T-helper 17 cell (primary cell): ENCODE results near the gene KRTAP9-6. TPM values are rescaled to one million over a fixed set of nuclear protein-coding genes. Genes with fewer than 3 reads are reported as not detected.
"Not testable (repeated sequence)": the region's sequence is repeated elsewhere in the genome, so short reads cannot be mapped to it uniquely, and the experiment has no call there.

Source experiments
- ATAC-seq: fragments of 150-1000 bp; cut with Tn5 transposase; 2 replicates; pipeline ENCODE4 v1.10.0; 2021; ENCODE audit warnings: mild to moderate bottlenecking, moderate library complexity
- DNase-seq, 3 donors: peaks; one replicate each; pipeline versions ENCODE4 v3.0.0 to v3.0.0-alpha.2; 2020 to 2021
- H3K9me3 ChIP-seq: one replicate; pipeline ENCODE4 v1.7.0; 2013; ENCODE audit warnings: low read length, mild to moderate bottlenecking; ENCODE audit not compliant: control insufficient read depth, poor library complexity, severe bottlenecking
- H3K27ac Mint-ChIP-seq: one replicate; pipeline ENCODE4 v1.8.0; 2022; ENCODE audit warnings: mild to moderate bottlenecking, moderate library complexity, mixed read lengths
- H3K27me3 Mint-ChIP-seq: one replicate; pipeline ENCODE4 v1.8.0; 2022; ENCODE audit warnings: mixed read lengths
- H3K36me3 Mint-ChIP-seq: one replicate; pipeline ENCODE4 v1.8.0; 2022; ENCODE audit warnings: low read depth, mixed read lengths
- H3K4me1 Mint-ChIP-seq: one replicate; pipeline ENCODE4 v1.8.0; 2022; ENCODE audit warnings: mild to moderate bottlenecking, mixed read lengths
- H3K4me3 Mint-ChIP-seq: one replicate; pipeline ENCODE4 v1.8.0; 2022; ENCODE audit warnings: mild to moderate bottlenecking, moderate library complexity, mixed read lengths
- total RNA-seq, 4 donors: library from RNA in 2 of 4; stranded (reverse) in 2 of 4; gene quantifications; one replicate each; pipeline ENCODE4 v1.2.3 and lab custom pipeline; 2022 to 2026

Gene KRTAP9-6
- total RNA-seq, 2 donors from 2014 or later, result not detected

DNA sequence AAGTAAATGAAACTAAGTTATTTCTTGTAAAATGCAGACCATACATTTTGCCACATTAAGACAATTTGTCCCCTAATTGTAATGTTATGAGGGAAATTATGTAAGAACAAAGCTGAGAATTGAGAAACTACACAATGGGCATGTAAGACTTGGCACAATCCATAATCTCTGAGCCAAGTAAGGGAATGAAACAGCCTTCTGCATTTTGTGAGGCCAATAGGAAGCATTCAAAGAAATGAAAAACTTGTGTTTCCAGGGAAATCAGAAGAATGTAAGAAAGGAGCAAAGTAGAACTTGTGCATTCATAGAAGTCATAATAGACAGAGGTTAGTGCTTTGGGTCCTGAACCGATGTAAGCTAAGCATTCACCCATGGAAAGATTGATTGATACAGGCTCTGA, 13.9 kb upstream of the KRTAP9-6 start:
- no peaks in the 10 kb centered on the region for H3K9me3 ChIP-seq
- Mint-ChIP-seq H3K27me3 (peaks cover 34% of the 10 kb centered on the region), H3K4me3 (no peak overlapping the region), H3K27ac (no peak overlapping the region), H3K4me1 (peaks cover 5% of the 10 kb centered on the region), H3K36me3 (peaks cover 4% of the 10 kb centered on the region)
- DNase-seq (no peak), ATAC-seq (no peak)

GRCh38 chr17:41254861-41255260, 10.3 kb upstream of the KRTAP9-6 start:
- Mint-ChIP-seq H3K36me3 (peaks cover 4% of the 10 kb centered on the region), H3K27me3 (peaks cover 64% of the 10 kb centered on the region), H3K4me3 (no peak overlapping the region), H3K27ac (no peak overlapping the region), H3K4me1 (peaks cover 5% of the 10 kb centered on the region)
- no peaks in the 10 kb centered on the region for H3K9me3 ChIP-seq
- DNase-seq (no peak), ATAC-seq (no peak)

DNA sequence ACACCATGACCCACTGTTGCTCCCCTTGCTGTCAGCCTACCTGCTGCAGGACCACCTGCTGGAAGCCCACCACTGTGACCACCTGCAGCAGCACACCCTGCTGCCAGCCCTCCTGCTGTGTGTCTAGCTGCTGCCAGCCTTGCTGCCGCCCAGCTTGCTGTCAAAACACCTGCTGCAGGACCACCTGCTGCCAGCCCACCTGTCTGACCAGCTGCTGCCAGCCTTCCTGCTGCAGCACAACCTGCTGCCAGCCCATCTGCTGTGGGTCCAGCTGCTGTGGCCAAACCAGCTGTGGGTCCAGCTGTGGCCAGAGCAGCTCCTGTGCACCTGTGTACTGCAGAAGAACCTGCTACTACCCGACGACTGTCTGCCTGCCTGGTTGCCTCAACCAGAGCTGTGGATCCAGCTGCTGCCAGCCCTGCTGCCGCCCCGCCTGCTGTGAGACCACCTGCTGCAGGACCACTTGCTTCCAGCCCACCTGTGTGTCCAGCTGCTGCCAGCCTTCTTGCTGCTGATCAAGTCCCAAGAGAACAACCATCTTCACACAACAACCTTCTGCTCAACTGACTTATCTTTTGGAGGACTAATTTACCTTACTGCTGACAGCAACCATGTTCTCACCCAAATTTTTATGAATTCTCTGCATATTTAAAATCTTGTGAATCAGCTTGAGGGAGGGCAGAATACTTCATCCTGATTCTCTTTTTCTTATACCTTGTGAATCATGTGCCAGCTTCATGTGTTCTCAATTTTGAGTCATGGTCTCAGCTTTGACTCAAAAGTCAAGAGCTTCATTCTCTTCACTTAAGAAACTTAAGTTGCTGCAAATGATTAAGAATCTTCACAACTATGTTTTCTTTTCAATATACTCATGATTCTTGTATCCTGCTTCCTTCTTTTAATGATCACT, 9.5 kb upstream of the KRTAP9-6 start, which contains the start of gene KRTAP9-9:
TSS of gene KRTAP9-9 (plus strand) at position 4 of the 910 bp plus-strand sequence.
- H3K27me3 Mint-ChIP-seq, result peaks cover 56% of the 10 kb centered on the region
- DNase-seq, H3K4me3 Mint-ChIP-seq, ATAC-seq, H3K27ac Mint-ChIP-seq, H3K36me3 Mint-ChIP-seq, H3K9me3 ChIP-seq, H3K4me1 Mint-ChIP-seq: not testable (repeated sequence)

- Mint-ChIP-seq H3K4me1 (peaks cover 7% of the 10 kb centered on the region), H3K27ac (no peak overlapping the region), H3K27me3 (peaks cover 59% of the 10 kb centered on the region), H3K36me3 (no peaks in the 10 kb centered on the region), H3K4me3 (no peak overlapping the region)
- no peaks in the 10 kb centered on the region for H3K9me3 ChIP-seq
- DNase-seq (no peak), ATAC-seq (no peak)
These were observed 8.9 kb upstream of the KRTAP9-6 start for GRCh38 chr17:41256291-41256685.

- H3K4me1 Mint-ChIP-seq, result peaks cover 3% of the 10 kb centered on the region
- no peak overlapping the region for H3K27ac Mint-ChIP-seq
- peaks cover 52% of the 10 kb centered on the region for H3K27me3 Mint-ChIP-seq
- ATAC-seq, result no peak
- H3K4me3 Mint-ChIP-seq, result no peak overlapping the region
- DNase-seq, result no peak
- no peaks in the 10 kb centered on the region for H3K9me3 ChIP-seq
- H3K36me3 Mint-ChIP-seq, result no peaks in the 10 kb centered on the region
These were observed 6.8 kb upstream of the KRTAP9-6 start for GRCh38 chr17:41258406-41258805.

GRCh38 chr17:41263212-41263611, 2.0 kb upstream of the KRTAP9-6 start:
- H3K27me3 Mint-ChIP-seq, result peaks cover 35% of the 10 kb centered on the region
- H3K4me1 Mint-ChIP-seq, result peaks cover 2% of the 10 kb centered on the region
- no peaks in the 10 kb centered on the region for H3K9me3 ChIP-seq
- no peaks in the 10 kb centered on the region for H3K36me3 Mint-ChIP-seq
- no peak overlapping the region for H3K4me3 Mint-ChIP-seq
- ATAC-seq (no peak), DNase-seq (no peak)
- H3K27ac Mint-ChIP-seq, result no peak overlapping the region

GRCh38 chr17:41264599-41264998, 579 bp upstream of the KRTAP9-6 start:
- Mint-ChIP-seq H3K36me3 (no peaks in the 10 kb centered on the region), H3K27ac (no peak overlapping the region), H3K4me1 (peaks cover 2% of the 10 kb centered on the region), H3K27me3 (peaks cover 23% of the 10 kb centered on the region), H3K4me3 (no peak overlapping the region)
- DNase-seq, result no peak
- no peak for ATAC-seq
- H3K9me3 ChIP-seq, result no peaks in the 10 kb centered on the region

DNA sequence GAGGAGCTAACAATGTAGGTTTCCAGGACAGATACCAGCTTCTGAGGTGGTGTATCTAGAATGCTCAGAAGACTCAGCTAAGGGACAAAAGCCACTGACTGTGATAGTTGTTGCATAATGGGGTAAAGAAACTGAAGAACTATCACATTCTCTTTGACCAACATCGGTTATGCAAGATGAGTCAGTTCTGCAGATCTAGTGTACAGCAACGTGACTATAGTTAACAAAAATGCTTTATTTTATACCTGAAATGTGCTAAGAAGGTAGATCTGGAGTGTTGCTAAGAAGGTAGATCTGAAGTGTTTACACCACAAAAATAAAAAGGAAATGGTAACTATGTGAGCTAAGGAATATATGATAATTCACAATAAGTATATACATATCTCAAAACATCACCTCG, 2.5 kb downstream of the KRTAP9-6 start:
- H3K36me3 Mint-ChIP-seq, result no peaks in the 10 kb centered on the region

GRCh38 chr17:41271323-41271722, 6.1 kb downstream of the KRTAP9-6 start:
- H3K4me1 Mint-ChIP-seq, DNase-seq, ATAC-seq, H3K36me3 Mint-ChIP-seq, H3K4me3 Mint-ChIP-seq, H3K9me3 ChIP-seq, H3K27ac Mint-ChIP-seq: not testable (repeated sequence)
- H3K27me3 Mint-ChIP-seq, result peaks cover 15% of the 10 kb centered on the region

More for the DNA sequence above, 2.5 kb downstream of the KRTAP9-6 start:
- H3K4me3 Mint-ChIP-seq, result no peak overlapping the region
- no peak overlapping the region for H3K27ac Mint-ChIP-seq
- H3K4me1 Mint-ChIP-seq, result peaks cover 4% of the 10 kb centered on the region
- ATAC-seq (no peak), DNase-seq (no peak)
- H3K9me3 ChIP-seq, result no peaks in the 10 kb centered on the region
- H3K27me3 Mint-ChIP-seq, result peaks cover 12% of the 10 kb centered on the region

- H3K27me3 Mint-ChIP-seq, result peaks cover 17% of the 10 kb centered on the region
- no peak for DNase-seq
- no peaks in the 10 kb centered on the region for H3K9me3 ChIP-seq
- no peak overlapping the region for H3K4me3 Mint-ChIP-seq
- H3K27ac Mint-ChIP-seq, result no peak overlapping the region
- peaks cover 11% of the 10 kb centered on the region for H3K4me1 Mint-ChIP-seq
- no peaks in the 10 kb centered on the region for H3K36me3 Mint-ChIP-seq
- no peak for ATAC-seq
These were observed 6.7 kb downstream of the KRTAP9-6 start for GRCh38 chr17:41271858-41272257.

GRCh38 chr17:41275648-41276190, 10.5 kb downstream of the KRTAP9-6 start, which contains the start of gene KRTAP9-7:
TSS of gene KRTAP9-7 (plus strand) at chr17:41275698. CDS start at chr17:41275698, 0 bp downstream.
- not testable (repeated sequence) for H3K9me3 ChIP-seq, H3K36me3 Mint-ChIP-seq, H3K27ac Mint-ChIP-seq, ATAC-seq, DNase-seq, H3K4me3 Mint-ChIP-seq
- H3K4me1 Mint-ChIP-seq, result peaks cover 11% of the 10 kb centered on the region
- H3K27me3 Mint-ChIP-seq, result peaks cover 33% of the 10 kb centered on the region

DNA sequence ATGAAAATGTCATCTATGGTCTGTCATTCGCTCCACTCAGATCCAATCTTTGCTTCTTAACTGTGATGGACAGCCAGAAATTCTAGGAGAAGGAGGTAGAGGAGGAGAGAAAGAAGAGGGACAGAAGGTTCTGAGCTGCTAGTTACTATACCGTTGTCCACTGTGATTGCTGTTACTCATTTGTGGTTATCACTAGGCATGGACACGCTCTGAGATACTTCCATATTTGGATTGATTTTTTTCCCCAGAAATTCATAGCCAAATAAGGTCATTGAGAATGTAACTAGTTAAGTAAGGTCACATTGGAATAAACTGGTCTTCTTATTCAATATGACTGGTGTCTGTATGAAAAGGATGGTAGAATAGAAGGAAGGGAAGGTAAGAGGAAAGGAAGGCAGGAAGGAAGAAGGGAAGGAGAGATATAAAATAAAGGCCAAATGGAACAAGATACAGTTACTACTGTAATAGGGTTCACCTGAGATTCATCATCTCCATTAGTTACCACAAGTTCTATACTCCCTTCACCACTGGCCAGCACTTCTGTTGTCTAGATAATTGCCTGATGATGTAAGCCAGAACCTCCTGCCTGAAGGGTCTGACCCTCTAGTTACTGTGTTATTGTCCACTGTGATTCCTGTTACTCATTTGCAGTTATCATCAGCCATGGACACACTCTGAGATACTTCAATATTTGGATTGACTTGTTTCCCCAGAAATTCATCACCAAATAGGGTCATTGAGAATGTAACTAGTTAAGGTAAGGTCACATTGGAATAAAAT, 13.2 kb downstream of the KRTAP9-6 start:
- Mint-ChIP-seq H3K36me3 (peaks cover 2% of the 10 kb centered on the region), H3K4me1 (peaks cover 6% of the 10 kb centered on the region), H3K27me3 (peaks cover 33% of the 10 kb centered on the region), H3K27ac (no peak overlapping the region), H3K4me3 (no peak overlapping the region)
- H3K9me3 ChIP-seq, result no peaks in the 10 kb centered on the region
- ATAC-seq (no peak), DNase-seq (no peak)

DNA sequence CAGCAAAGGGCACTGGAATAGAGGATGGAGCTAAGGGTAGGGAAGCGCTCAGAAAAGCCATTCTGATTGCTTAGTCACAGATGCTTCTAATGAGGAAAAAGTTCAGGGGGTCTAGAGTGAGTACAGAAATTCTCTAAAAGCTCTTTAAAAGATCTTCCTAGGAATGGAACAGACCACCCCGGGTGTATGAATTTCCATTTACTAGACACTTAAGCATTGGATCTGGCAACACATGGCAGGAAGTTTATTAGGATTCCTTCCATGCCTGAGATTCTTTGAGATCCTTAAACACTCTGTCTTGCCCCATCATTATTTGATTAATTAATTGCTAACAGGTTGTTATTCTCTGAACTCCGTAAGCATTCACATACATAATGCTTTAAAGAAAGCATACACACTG, 18.9 kb downstream of the KRTAP9-6 start:
- Mint-ChIP-seq H3K27me3 (peaks cover 10% of the 10 kb centered on the region), H3K36me3 (no peaks in the 10 kb centered on the region), H3K4me1 (no peaks in the 10 kb centered on the region), H3K27ac (no peak overlapping the region), H3K4me3 (no peak overlapping the region)
- H3K9me3 ChIP-seq, result no peaks in the 10 kb centered on the region
- no peak for DNase-seq
- ATAC-seq, result no peak
